Gastroesophageal sphincter (tissue), 3 donors: ENCODE measurements around the gene C19orf25.

Experiments used
- EP300 ChIP-seq: sonication (generic); formaldehyde crosslinking; IDR thresholded peaks from one replicate; pipeline ENCODE4 v1.6.1; 2017; ENCODE audit warnings: antibody characterized with exemption, mild to moderate bottlenecking
- POLR2A ChIP-seq, 2 donors: fragments of 450-650 bp; IDR thresholded peaks; one replicate each; pipeline ENCODE4 v1.6.1; 2017; ENCODE audit warnings: antibody characterized with exemption in 2 of 2, mild to moderate bottlenecking in 2 of 2, moderate library complexity in 1 of 2
- POLR2AphosphoS5 ChIP-seq: sonication (generic); formaldehyde crosslinking; IDR thresholded peaks from one replicate; pipeline ENCODE4 v1.6.1; 2017; ENCODE audit warnings: antibody characterized with exemption
- TF ChIP-seq, protein P1 (sequence below), 4 experiments: fragments of 200-600 bp in 2 of 4; fragments of 450-650 bp in 2 of 4; sonication (generic) in 1 of 4; IDR thresholded peaks; one replicate each; pipeline ENCODE4 v1.5.1; 2017 to 2019; ENCODE audit warnings: antibody characterized with exemption in 4 of 4, mild to moderate bottlenecking in 2 of 4, moderate library complexity in 2 of 4

DNA sequence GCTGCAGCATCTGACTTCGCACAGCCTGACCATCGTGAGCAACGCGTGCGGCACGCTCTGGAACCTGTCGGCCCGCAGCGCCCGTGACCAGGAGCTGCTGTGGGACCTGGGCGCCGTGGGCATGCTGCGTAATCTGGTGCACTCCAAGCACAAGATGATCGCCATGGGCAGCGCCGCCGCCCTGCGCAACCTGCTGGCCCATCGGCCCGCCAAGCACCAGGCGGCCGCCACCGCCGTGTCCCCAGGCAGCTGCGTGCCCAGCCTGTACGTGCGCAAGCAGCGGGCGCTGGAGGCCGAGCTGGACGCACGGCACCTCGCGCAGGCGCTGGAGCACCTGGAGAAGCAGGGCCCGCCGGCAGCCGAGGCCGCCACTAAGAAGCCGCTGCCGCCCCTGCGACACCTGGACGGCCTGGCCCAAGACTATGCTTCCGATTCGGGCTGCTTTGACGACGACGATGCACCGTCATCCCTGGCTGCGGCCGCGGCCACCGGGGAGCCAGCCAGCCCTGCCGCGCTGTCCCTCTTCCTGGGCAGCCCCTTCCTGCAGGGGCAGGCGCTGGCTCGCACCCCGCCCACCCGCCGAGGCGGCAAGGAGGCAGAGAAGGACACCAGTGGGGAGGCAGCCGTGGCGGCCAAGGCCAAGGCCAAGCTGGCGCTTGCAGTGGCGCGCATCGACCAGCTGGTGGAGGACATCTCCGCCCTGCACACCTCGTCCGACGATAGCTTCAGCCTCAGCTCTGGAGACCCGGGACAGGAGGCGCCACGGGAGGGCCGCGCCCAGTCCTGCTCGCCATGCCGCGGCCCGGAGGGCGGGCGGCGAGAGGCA is 13.6 kb downstream of the C19orf25 start:
- TF ChIP-seq, protein P1, sequence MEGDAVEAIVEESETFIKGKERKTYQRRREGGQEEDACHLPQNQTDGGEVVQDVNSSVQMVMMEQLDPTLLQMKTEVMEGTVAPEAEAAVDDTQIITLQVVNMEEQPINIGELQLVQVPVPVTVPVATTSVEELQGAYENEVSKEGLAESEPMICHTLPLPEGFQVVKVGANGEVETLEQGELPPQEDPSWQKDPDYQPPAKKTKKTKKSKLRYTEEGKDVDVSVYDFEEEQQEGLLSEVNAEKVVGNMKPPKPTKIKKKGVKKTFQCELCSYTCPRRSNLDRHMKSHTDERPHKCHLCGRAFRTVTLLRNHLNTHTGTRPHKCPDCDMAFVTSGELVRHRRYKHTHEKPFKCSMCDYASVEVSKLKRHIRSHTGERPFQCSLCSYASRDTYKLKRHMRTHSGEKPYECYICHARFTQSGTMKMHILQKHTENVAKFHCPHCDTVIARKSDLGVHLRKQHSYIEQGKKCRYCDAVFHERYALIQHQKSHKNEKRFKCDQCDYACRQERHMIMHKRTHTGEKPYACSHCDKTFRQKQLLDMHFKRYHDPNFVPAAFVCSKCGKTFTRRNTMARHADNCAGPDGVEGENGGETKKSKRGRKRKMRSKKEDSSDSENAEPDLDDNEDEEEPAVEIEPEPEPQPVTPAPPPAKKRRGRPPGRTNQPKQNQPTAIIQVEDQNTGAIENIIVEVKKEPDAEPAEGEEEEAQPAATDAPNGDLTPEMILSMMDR (IDR thresholded peaks at IDR 0.05) = peak in 3 of 4 experiments; percentile 9 to 52 (median 14)
- TF ChIP-seq EP300 (no peak), POLR2AphosphoS5 (no peak), POLR2A (IDR thresholded peaks at IDR 0.05) (no peak)
